Endodermal cell (in vitro differentiated cells): Measurements from ENCODE around the gene SNTB2. TPM values are rescaled to one million over a fixed set of nuclear protein-coding genes. Genes with fewer than 3 reads are reported as not detected.

Source experiments
- DNase-seq: peaks from one replicate; pipeline ENCODE4 v3.0.0-alpha.2; 2017
- H3K27ac ChIP-seq: 2 replicates; pipeline ENCODE4 v1.5.1; 2013; ENCODE audit warnings: mild to moderate bottlenecking, low read depth, low read length, moderate library complexity
- H3K27me3 ChIP-seq: 2 replicates; pipeline ENCODE4 v1.6.1; 2013; ENCODE audit warnings: mild to moderate bottlenecking, low read length, moderate library complexity; ENCODE audit not compliant: insufficient read depth, control insufficient read depth, poor library complexity, severe bottlenecking
- H3K36me3 ChIP-seq: 2 replicates; pipeline ENCODE4 v1.7.0; 2013; ENCODE audit warnings: mild to moderate bottlenecking, low read length, moderate library complexity; ENCODE audit not compliant: control insufficient read depth, insufficient read depth
- H3K4me1 ChIP-seq: one replicate; pipeline ENCODE4 v1.7.0; 2013; ENCODE audit warnings: low read length; ENCODE audit not compliant: control insufficient read depth, insufficient read depth
- H3K4me3 ChIP-seq: 2 replicates; pipeline ENCODE4 v1.5.1; 2013; ENCODE audit warnings: mild to moderate bottlenecking, low read length, moderate library complexity
- H3K9ac ChIP-seq: 2 replicates; pipeline ENCODE4 v1.6.1; 2013; ENCODE audit warnings: mild to moderate bottlenecking, low read length, moderate library complexity; ENCODE audit not compliant: poor library complexity, severe bottlenecking; ENCODE audit errors: extremely low read depth
- H3K9me3 ChIP-seq: 2 replicates; pipeline ENCODE4 v1.6.1; 2013; ENCODE audit warnings: mild to moderate bottlenecking, low read length, moderate library complexity; ENCODE audit not compliant: control insufficient read depth
- H3K27ac Mint-ChIP-seq: 2 replicates; pipeline ENCODE4 v1.8.0; 2020; ENCODE audit warnings: mixed read lengths
- H3K27me3 Mint-ChIP-seq: 2 replicates; pipeline ENCODE4 v1.8.0; 2021; ENCODE audit warnings: mild to moderate bottlenecking, mixed read lengths; ENCODE audit not compliant: insufficient read depth
- H3K36me3 Mint-ChIP-seq: 2 replicates; pipeline ENCODE4 v1.8.0; 2020; ENCODE audit warnings: low read depth, mixed read lengths
- H3K4me1 Mint-ChIP-seq: 2 replicates; pipeline ENCODE4 v1.8.0; 2020; ENCODE audit warnings: mixed read lengths
- H3K4me3 Mint-ChIP-seq: 2 replicates; pipeline ENCODE4 v1.8.0; 2020; ENCODE audit warnings: mild to moderate bottlenecking, moderate library complexity, mixed read lengths
- H3K9me3 Mint-ChIP-seq: 2 replicates; pipeline ENCODE4 v1.8.0; 2020; ENCODE audit warnings: mild to moderate bottlenecking, mixed read lengths
- WGBS, 2 experiments: methylation state at CpG; one replicate each; pipeline versions ENCODE4 v1.1.5 to v1.1.7; 2013; ENCODE audit warnings: missing lambda C conversion rate in 2 of 2, mixed read lengths in 1 of 2; ENCODE audit not compliant: insufficient coverage in 1 of 2, insufficient read length in 1 of 2; 5-methylcytosine and 5-hydroxymethylcytosine counted together
- total RNA-seq, 2 donors: library from RNA; stranded (reverse); fragmentation: NEBNext Ultra II Directional in 1 of 2; extraction: Animal tissue kit (Norgen Biotek cat#: 25700) in 1 of 2; gene quantifications; 2 replicates in 1 of 2; 3 replicates in 1 of 2; pipeline ENCODE4 v1.2.1, GENCODE V29; 2021
- TF ChIP-seq, protein P1 (sequence below): fragments of 200-600 bp; sonication (generic); conservative IDR thresholded peaks from 2 replicates; pipeline ENCODE4 v1.5.0; 2021; ENCODE audit warnings: antibody characterized with exemption, mild to moderate bottlenecking

The SNTB2 gene
- total RNA-seq, 2 donors from 2014 or later, result 15.4 to 24.1 TPM

DNA sequence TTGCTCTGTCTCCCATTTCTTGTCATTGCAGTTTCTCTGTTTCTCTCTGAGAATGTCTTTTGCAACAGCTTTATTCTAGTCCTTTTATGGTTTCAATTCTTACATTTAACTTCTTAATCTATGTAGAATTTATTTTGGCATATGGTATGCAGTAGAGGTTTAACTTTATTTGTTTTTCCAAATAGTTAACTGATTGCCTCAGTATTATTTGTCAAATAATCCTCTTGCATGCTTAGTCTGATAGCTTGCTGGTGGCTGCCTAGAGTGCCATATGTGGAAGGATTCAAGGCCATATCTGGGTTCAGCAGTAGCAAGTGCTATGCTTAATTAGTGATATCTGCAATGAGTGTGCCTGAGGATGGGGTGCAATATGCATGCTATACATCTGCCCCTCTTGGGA, 6.9 kb downstream of the SNTB2 start:
- H3K36me3 Mint-ChIP-seq, result peaks cover 5% of the 10 kb centered on the region
- H3K9me3 Mint-ChIP-seq, result no peaks in the 10 kb centered on the region
- Histone ChIP-seq H3K27ac (no peak overlapping the region), H3K9ac (no peak overlapping the region), H3K36me3 (no peaks in the 10 kb centered on the region), H3K9me3 (no peaks in the 10 kb centered on the region), H3K27me3 (no peaks in the 10 kb centered on the region), H3K4me1 (no peaks in the 10 kb centered on the region), H3K4me3 (no peak overlapping the region)
- TF ChIP-seq, protein P1, sequence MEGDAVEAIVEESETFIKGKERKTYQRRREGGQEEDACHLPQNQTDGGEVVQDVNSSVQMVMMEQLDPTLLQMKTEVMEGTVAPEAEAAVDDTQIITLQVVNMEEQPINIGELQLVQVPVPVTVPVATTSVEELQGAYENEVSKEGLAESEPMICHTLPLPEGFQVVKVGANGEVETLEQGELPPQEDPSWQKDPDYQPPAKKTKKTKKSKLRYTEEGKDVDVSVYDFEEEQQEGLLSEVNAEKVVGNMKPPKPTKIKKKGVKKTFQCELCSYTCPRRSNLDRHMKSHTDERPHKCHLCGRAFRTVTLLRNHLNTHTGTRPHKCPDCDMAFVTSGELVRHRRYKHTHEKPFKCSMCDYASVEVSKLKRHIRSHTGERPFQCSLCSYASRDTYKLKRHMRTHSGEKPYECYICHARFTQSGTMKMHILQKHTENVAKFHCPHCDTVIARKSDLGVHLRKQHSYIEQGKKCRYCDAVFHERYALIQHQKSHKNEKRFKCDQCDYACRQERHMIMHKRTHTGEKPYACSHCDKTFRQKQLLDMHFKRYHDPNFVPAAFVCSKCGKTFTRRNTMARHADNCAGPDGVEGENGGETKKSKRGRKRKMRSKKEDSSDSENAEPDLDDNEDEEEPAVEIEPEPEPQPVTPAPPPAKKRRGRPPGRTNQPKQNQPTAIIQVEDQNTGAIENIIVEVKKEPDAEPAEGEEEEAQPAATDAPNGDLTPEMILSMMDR, result no peak
- H3K27ac Mint-ChIP-seq, result no peak overlapping the region
- no peak overlapping the region for H3K4me3 Mint-ChIP-seq
- DNase-seq, result no peak
- no peaks in the 10 kb centered on the region for H3K27me3 Mint-ChIP-seq
- peaks cover 8% of the 10 kb centered on the region for H3K4me1 Mint-ChIP-seq

DNA sequence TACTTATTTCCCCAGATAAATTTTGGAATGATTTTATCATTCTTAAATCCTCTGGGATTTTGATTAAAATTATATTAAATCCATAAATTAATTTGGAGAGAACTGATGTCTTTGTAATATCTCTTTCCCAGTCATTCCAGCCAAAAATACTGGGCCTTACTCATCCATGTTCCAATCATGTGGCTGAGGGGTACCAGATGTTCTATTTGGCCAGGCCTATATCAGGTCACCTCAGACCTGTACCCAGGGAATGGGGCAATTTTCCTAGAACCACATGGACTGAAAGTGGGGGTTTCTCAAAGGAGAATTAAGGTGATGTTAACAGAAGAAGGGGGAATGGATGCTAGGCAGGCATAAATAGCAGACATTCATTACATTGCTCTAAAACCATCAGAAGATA, 7.5 kb downstream of the SNTB2 start:
- Mint-ChIP-seq H3K4me1 (peaks cover 8% of the 10 kb centered on the region), H3K27me3 (no peaks in the 10 kb centered on the region), H3K9me3 (no peaks in the 10 kb centered on the region), H3K4me3 (no peak overlapping the region), H3K36me3 (peaks cover 5% of the 10 kb centered on the region), H3K27ac (no peak overlapping the region)
- no peak for DNase-seq
- no peak overlapping the region for H3K27ac ChIP-seq
- no peak overlapping the region for H3K9ac ChIP-seq
- no peaks in the 10 kb centered on the region for H3K9me3 ChIP-seq
- TF ChIP-seq, protein P1, result no peak
- no peak overlapping the region for H3K4me3 ChIP-seq
- H3K4me1 ChIP-seq, result no peaks in the 10 kb centered on the region
- H3K36me3 ChIP-seq, result no peaks in the 10 kb centered on the region
- H3K27me3 ChIP-seq, result no peaks in the 10 kb centered on the region

DNA sequence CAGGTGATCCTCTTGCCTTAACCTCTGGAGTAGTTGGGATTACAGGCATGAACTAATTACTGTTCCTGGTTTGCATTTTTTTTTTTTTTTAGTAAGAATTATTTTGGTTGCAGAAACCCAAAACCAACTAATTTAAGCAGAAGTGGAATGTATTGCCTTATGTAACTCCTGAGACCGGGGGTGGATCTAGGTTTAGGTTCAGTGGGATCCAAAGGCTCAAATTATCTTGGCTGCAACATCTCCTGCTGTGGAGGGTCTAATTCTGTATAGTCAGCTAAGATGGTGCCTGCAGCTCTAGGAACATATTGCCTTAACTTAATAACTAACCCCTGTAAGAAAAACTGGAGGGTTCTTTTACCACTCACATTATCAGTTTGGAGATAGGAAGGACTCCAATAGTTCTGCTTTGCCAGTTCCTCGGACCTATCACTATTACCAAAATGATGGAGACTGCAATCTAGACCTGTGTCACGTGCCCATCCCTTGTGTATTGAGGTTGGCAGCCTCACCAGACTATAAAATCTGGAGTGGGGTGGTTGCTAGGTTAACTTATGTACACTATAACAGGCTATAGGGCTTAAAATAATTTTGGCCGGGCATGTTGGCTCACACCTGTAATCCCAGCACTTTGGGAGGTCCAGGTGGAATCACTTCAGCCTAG, 8.5 kb downstream of the SNTB2 start:
- peaks cover 3% of the 10 kb centered on the region for H3K4me1 Mint-ChIP-seq

More for the DNA sequence above, 8.5 kb downstream of the SNTB2 start:
- Mint-ChIP-seq H3K36me3 (peaks cover 5% of the 10 kb centered on the region), H3K27me3 (no peaks in the 10 kb centered on the region), H3K9me3 (no peaks in the 10 kb centered on the region), H3K27ac (no peak overlapping the region), H3K4me3 (no peak overlapping the region)
- no peaks in the 10 kb centered on the region for H3K36me3 ChIP-seq
- H3K4me1 ChIP-seq, result no peaks in the 10 kb centered on the region
- H3K9ac ChIP-seq, result no peak overlapping the region
- WGBS, 2 experiments, result 86 to 96% methylated on average over 3 to 4 of the region's 4 CpGs
- H3K4me3 ChIP-seq, result no peak overlapping the region
- H3K9me3 ChIP-seq, result no peaks in the 10 kb centered on the region
- no peak overlapping the region for H3K27ac ChIP-seq
- no peak for DNase-seq
- TF ChIP-seq, protein P1, result no peak
- no peaks in the 10 kb centered on the region for H3K27me3 ChIP-seq
